ENCODE results near the gene PACSIN1.

DNA sequence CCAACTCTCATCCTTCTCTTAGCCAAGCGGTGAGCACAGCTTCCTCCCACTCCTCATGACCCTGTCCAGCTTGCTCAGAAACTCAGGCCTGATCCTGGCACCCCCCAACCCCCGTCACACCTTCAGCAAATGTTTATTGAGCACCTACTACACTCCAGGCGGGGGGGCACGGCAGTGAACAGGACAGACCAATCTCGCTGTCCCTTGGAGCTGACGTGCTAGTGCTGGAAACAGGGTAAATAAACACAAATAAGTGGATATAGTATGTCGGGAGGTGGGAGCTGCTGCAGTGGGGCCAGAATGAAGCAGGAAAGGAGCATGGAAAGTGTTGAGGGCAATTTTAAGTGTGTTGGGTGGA lies 97.6 kb downstream of the PACSIN1 start:
- TF ChIP-seq, protein P1, sequence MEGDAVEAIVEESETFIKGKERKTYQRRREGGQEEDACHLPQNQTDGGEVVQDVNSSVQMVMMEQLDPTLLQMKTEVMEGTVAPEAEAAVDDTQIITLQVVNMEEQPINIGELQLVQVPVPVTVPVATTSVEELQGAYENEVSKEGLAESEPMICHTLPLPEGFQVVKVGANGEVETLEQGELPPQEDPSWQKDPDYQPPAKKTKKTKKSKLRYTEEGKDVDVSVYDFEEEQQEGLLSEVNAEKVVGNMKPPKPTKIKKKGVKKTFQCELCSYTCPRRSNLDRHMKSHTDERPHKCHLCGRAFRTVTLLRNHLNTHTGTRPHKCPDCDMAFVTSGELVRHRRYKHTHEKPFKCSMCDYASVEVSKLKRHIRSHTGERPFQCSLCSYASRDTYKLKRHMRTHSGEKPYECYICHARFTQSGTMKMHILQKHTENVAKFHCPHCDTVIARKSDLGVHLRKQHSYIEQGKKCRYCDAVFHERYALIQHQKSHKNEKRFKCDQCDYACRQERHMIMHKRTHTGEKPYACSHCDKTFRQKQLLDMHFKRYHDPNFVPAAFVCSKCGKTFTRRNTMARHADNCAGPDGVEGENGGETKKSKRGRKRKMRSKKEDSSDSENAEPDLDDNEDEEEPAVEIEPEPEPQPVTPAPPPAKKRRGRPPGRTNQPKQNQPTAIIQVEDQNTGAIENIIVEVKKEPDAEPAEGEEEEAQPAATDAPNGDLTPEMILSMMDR (IDR thresholded peaks at IDR 0.05), result no peak
- TF ChIP-seq EP300 (IDR thresholded peaks at IDR 0.05), result no peak
- TF ChIP-seq POLR2A (IDR thresholded peaks at IDR 0.05), result no peak
